ENCODE measurements around the gene RNASEH1. TPM values are rescaled to one million over a fixed set of nuclear protein-coding genes. Genes with fewer than 3 reads are reported as not detected.
A peak's percentile ranks its signal among the peaks of the same experiment; 100 is the strongest.

RNASEH1 gene
- total RNA-seq, 6 experiments from 2014 or later: 8.3 to 12.2 (median 10.0) TPM

DNA sequence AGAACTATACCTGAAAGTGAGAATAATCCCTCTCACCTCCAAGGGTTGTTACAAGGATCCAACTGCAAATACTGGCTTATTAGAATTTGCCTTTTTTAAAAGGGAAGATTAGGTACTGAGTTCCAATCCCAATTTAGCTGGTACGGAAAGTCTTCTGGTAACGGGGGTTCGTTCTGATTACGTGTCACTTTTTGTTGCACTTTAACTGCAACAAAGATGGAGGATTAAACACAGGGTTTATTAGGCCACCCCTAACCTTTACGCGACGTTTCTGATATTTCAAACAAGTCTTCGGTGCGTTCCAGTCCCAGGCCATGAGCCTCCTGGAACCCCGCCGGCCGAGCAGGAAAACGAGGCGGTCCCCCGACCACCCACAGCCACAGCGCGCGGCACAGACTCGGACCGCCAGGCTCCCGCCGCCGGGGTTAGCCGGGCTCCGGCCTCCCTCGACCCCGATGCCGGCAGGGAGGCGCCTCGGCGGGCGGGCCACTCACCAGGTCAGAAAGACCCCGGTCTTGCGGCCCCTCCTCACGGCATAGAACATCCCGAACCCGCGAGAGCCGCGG, 411 bp downstream of the RNASEH1 start:
- DNase-seq (no peak), ATAC-seq (no peak)
- H3K36me3 ChIP-seq: peaks cover 0 to 31% (median 6%) of the 10 kb centered on the region in 4 donors
- no peak for TF ChIP-seq POLR2A (IDR thresholded peaks at IDR 0.05)
- TF ChIP-seq, protein P1, sequence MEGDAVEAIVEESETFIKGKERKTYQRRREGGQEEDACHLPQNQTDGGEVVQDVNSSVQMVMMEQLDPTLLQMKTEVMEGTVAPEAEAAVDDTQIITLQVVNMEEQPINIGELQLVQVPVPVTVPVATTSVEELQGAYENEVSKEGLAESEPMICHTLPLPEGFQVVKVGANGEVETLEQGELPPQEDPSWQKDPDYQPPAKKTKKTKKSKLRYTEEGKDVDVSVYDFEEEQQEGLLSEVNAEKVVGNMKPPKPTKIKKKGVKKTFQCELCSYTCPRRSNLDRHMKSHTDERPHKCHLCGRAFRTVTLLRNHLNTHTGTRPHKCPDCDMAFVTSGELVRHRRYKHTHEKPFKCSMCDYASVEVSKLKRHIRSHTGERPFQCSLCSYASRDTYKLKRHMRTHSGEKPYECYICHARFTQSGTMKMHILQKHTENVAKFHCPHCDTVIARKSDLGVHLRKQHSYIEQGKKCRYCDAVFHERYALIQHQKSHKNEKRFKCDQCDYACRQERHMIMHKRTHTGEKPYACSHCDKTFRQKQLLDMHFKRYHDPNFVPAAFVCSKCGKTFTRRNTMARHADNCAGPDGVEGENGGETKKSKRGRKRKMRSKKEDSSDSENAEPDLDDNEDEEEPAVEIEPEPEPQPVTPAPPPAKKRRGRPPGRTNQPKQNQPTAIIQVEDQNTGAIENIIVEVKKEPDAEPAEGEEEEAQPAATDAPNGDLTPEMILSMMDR (IDR thresholded peaks at IDR 0.05): no peak
- WGBS (ENCODE audit: insufficient coverage, low coverage, low lambda C conversion rate, missing lambda C conversion rate): 0% methylated on average over 19 of the region's 40 CpGs
- H3K9me3 ChIP-seq: no peaks in the 10 kb centered on the region
- intact Hi-C loops (cut with DNase I): no loop called here
- peaks cover 0 to 7% (median 0%) of the 10 kb centered on the region in 4 donors for H3K4me1 ChIP-seq
- H3K4me3 ChIP-seq: peak overlapping the region; percentile 96 to 100 (median 100)
- no peaks in the 10 kb centered on the region for H3K27me3 ChIP-seq
- peak overlapping the region; percentile 63 to 92 (median 73) for H3K27ac ChIP-seq

DNA sequence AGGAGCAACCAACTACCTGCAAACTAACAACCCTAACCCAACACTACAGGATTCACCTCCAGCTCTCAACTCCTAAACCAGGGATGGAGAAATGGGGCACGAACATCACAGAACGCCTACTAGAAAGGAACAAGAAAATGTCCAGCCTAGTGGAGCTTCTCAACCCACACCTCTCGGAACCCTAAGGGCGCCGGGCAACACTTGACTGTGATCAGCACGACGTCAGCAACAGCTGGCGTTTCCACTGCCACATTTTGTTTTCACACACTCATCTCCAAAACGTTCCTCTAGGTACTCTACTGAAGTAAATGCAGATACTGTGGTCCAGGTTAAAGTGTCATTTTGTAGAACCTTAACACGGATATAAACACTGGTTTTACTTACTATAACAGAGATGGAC, 4.2 kb downstream of the RNASEH1 start:
- H3K4me1 ChIP-seq: peaks cover 0 to 7% (median 0%) of the 10 kb centered on the region in 4 donors
- DNase-seq: no peak
- TF ChIP-seq, protein P1 (IDR thresholded peaks at IDR 0.05): no peak
- no peak for TF ChIP-seq POLR2A (IDR thresholded peaks at IDR 0.05)
- ATAC-seq: no peak
- intact Hi-C loops (cut with DNase I): no loop called here
- no peaks in the 10 kb centered on the region for H3K27me3 ChIP-seq
- H3K27ac ChIP-seq: no peak overlapping the region
- H3K9me3 ChIP-seq: no peaks in the 10 kb centered on the region
- peaks cover 0 to 61% (median 17%) of the 10 kb centered on the region in 4 donors for H3K36me3 ChIP-seq
- WGBS (ENCODE audit: insufficient coverage, low coverage, low lambda C conversion rate, missing lambda C conversion rate): 87% methylated on average over 5 of the region's 10 CpGs
- H3K4me3 ChIP-seq: no peak overlapping the region

DNA sequence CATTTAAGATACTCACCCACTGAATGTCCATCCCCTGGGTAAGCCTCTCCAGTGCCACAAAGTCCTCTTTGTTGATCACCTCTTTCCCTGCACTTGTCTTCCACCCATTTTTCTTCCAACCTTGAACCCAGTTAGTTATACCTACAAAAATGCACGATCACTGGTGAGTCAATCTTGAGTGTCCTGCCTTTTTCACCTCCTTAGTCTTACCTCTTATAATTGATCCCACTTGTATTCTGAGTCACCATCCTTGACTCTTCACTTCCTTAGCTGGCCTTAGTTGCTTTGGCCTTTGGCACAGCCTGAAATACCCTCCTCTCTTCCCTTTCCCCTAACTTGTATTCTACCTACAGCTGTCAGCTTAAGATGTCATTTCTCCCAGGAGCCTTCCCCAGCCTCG, 10.2 kb downstream of the RNASEH1 start:
- Histone ChIP-seq H3K4me1 (peaks cover 0 to 8% (median 0%) of the 10 kb centered on the region in 4 donors), H3K27ac (no peak overlapping the region), H3K27me3 (no peaks in the 10 kb centered on the region), H3K4me3 (no peak overlapping the region), H3K9me3 (no peaks in the 10 kb centered on the region), H3K36me3 (peaks cover 0 to 79% (median 29%) of the 10 kb centered on the region in 4 donors)
- 95% methylated on average over 2 of the region's 2 CpGs for WGBS (ENCODE audit: insufficient coverage, low coverage, low lambda C conversion rate, missing lambda C conversion rate)
- TF ChIP-seq, protein P1 (IDR thresholded peaks at IDR 0.05): no peak
- no peak for ATAC-seq
- no peak for DNase-seq
- intact Hi-C loops (cut with DNase I): no loop called here

DNA sequence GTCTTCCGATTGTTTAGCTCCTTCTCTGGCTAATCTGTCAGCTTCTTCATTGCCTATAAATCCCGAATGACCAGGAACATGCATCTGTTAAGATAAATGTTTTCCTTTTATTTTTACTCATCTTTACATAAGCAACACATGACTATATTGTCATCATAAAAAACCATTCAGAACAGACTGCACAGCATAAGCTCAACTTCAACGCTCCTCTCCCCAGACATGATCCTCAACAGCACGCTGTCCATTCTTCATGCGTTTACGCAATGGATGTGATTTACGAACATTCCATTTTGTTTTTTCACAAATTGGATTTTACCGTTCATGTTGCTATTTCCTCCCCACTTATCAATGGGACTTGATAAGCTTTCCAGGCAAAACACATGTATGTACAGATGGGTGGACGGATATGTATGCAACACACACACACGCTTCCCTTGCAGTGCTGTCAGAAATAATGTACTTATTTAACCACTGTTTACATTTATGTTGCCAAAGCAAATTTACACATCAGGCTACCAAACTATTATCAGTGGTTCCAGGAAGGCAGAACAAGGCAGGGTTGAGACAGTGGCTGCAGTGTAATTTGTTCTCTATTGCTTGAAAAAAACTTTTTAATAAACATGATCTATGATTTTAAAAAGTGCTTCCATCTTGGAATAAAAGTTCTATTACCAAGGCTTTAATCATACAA, 12.2 kb downstream of the RNASEH1 start:
- 86% methylated on average over 10 of the region's 10 CpGs for WGBS (ENCODE audit: insufficient coverage, low coverage, low lambda C conversion rate, missing lambda C conversion rate)
- TF ChIP-seq POLR2A (IDR thresholded peaks at IDR 0.05): no peak
- TF ChIP-seq, protein P1 (IDR thresholded peaks at IDR 0.05): no peak
- Histone ChIP-seq H3K9me3 (no peaks in the 10 kb centered on the region), H3K36me3 (peaks cover 0 to 66% (median 24%) of the 10 kb centered on the region in 4 donors), H3K4me1 (peaks cover 0 to 8% (median 3%) of the 10 kb centered on the region in 4 donors), H3K27ac (no peak overlapping the region), H3K4me3 (no peak overlapping the region), H3K27me3 (no peaks in the 10 kb centered on the region)
- peak in 3 of 4 donors; percentile 30 to 59 (median 57) for ATAC-seq
- intact Hi-C loops (cut with DNase I): no loop called here
- no peak for DNase-seq
